ENCODE measurements around the gene UMOD.
"Not testable (repeated sequence)": the region's sequence is repeated elsewhere in the genome, so short reads cannot be mapped to it uniquely, and the experiment has no call there.

The UMOD gene

GRCh38 chr16:20318437-20318836 is 34.1 kb downstream of the UMOD start:
- Histone ChIP-seq H3K9ac (ENCODE audit: low read depth, low read length) (no peak overlapping the region), H3K4me2 (ENCODE audit: low read length) (no peak overlapping the region), H3K9me3 (replicated peaks; ENCODE audit: low read length) (no peaks in the 10 kb centered on the region), H3K4me3 (ENCODE audit: low read length) (no peak overlapping the region), H3K36me3 (ENCODE audit: insufficient read depth, low read length) (no peaks in the 10 kb centered on the region), H3K27me3 (ENCODE audit: control insufficient read depth, insufficient read depth, low read length) (no peaks in the 10 kb centered on the region), H3K4me1 (ENCODE audit: control insufficient read depth, insufficient read depth, low read length) (no peaks in the 10 kb centered on the region)

DNA sequence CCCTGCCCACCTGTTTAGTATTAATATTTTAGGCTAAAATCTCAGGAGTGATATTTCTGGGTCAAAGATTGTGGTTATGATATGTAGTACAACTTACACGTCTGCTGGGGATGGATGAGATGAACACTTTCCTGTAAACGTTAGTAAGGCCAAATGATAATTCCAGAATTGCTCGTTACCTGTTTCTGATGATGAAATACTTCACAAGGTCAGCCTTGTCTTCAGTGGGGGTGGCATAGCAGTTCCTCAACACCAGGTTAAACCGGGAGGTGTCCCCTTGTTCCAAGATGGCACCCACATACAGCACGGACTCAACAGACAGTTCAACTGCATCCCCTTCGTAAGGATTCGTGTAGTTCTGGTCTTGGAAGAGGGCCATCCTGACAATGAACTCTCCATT is 34.5 kb downstream of the UMOD start:
- H3K4me2 ChIP-seq (ENCODE audit: low read length) = no peak overlapping the region

DNA sequence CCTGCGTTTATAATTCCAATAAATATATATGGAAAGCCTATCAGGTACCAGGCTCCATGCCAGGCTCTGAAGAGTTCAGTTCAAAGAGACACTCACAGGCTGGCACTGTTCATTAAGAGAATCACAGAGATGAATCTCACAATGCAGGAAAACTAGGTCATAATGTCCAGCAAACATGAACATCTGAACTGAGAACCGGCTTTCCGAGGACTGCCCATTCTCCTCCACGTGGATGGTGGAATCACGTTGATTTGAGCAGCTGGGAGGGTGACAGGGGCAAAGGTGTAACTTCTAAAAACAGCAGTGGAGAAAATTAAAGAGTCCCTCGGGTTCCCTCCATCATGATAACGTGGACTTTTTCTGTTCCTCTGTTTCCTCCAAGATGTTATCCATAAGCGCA is 35.4 kb downstream of the UMOD start:
- Histone ChIP-seq H3K9me3 (replicated peaks; ENCODE audit: low read length) (no peaks in the 10 kb centered on the region), H3K4me3 (ENCODE audit: low read length) (no peak overlapping the region), H3K4me1 (ENCODE audit: control insufficient read depth, insufficient read depth, low read length) (no peaks in the 10 kb centered on the region), H3K36me3 (ENCODE audit: insufficient read depth, low read length) (no peaks in the 10 kb centered on the region), H3K9ac (ENCODE audit: low read depth, low read length) (no peak overlapping the region), H3K27me3 (ENCODE audit: control insufficient read depth, insufficient read depth, low read length) (no peaks in the 10 kb centered on the region), H3K4me2 (ENCODE audit: low read length) (no peak overlapping the region)

More for the DNA sequence above, 34.5 kb downstream of the UMOD start:
- Histone ChIP-seq H3K4me1 (ENCODE audit: control insufficient read depth, insufficient read depth, low read length) (no peaks in the 10 kb centered on the region), H3K9me3 (replicated peaks; ENCODE audit: low read length) (no peaks in the 10 kb centered on the region), H3K4me3 (ENCODE audit: low read length) (no peak overlapping the region), H3K9ac (ENCODE audit: low read depth, low read length) (no peak overlapping the region), H3K36me3 (ENCODE audit: insufficient read depth, low read length) (no peaks in the 10 kb centered on the region), H3K27me3 (ENCODE audit: control insufficient read depth, insufficient read depth, low read length) (no peaks in the 10 kb centered on the region)

DNA sequence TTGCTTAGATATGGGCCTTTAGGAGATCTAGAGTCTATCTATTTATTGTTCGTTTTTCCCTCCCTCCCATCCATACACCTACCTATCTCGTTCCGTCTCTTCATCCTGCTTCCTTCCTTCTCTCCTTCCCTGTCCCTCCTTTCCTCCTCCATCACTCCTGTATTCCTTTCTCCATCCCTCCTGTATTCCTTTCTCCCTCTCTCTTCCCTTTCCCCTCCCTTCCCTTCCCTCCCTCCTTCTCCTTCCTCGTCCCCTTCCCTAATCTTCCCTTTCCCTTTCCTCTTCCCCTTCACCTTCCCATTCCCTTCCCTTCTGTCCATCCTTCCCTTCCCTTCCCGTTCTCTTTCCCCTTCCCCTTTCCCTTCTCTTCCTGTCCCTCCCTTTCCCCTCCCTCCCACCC is 35.8 kb downstream of the UMOD start:
- Histone ChIP-seq H3K9me3 (replicated peaks; ENCODE audit: low read length) (no peaks in the 10 kb centered on the region), H3K4me2 (ENCODE audit: low read length) (no peak overlapping the region), H3K4me1 (ENCODE audit: control insufficient read depth, insufficient read depth, low read length) (no peaks in the 10 kb centered on the region), H3K27me3 (ENCODE audit: control insufficient read depth, insufficient read depth, low read length) (no peaks in the 10 kb centered on the region), H3K4me3 (ENCODE audit: low read length) (no peak overlapping the region), H3K9ac (ENCODE audit: low read depth, low read length) (no peak overlapping the region), H3K36me3 (ENCODE audit: insufficient read depth, low read length) (no peaks in the 10 kb centered on the region)

DNA sequence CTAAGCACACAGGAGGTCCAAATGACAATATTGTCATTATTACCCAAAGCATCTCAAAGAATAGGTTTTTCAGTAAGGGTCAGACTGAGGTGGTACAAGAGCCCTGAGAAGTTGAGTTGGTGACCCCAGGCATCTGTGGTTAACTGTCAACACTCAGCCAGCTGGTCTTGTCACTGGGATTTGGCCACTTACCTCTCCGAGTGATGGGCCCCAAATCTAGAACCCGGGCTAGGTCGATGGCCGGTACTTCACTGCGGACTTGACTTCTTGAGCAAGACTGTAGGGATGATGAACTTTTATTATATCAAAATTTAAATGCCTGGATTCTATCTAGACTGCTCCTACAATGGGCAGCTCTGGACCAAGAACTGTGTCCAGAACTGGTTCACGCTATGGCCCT is 36.8 kb downstream of the UMOD start:
- Histone ChIP-seq H3K27me3 (ENCODE audit: control insufficient read depth, insufficient read depth, low read length) (no peaks in the 10 kb centered on the region), H3K4me1 (ENCODE audit: control insufficient read depth, insufficient read depth, low read length) (no peaks in the 10 kb centered on the region), H3K36me3 (ENCODE audit: insufficient read depth, low read length) (no peaks in the 10 kb centered on the region), H3K4me3 (ENCODE audit: low read length) (no peak overlapping the region), H3K4me2 (ENCODE audit: low read length) (no peak overlapping the region), H3K9ac (ENCODE audit: low read depth, low read length) (no peak overlapping the region), H3K9me3 (replicated peaks; ENCODE audit: low read length) (no peaks in the 10 kb centered on the region)

DNA sequence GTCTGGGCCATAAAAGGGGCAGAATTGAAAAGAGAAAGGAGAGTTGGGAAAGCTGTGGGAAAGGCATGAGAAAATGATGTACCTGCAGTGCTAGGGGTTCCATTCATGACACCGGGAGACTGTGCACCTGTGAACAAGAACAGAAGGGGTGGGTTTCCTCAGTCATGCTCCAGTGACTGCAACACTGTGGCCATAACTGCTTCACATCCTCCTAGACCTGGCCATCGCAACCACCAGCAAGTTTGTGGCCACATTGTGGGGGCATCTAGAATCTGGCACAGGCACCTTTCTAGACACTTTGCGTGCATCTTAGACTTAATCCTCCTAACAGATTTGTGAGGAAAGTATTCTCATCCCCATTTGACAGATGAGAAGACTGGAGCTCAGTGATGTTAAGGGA is 37.9 kb downstream of the UMOD start:
- Histone ChIP-seq H3K27me3 (ENCODE audit: control insufficient read depth, insufficient read depth, low read length) (no peaks in the 10 kb centered on the region), H3K36me3 (ENCODE audit: insufficient read depth, low read length) (no peaks in the 10 kb centered on the region), H3K9ac (ENCODE audit: low read depth, low read length) (no peak overlapping the region), H3K9me3 (replicated peaks; ENCODE audit: low read length) (peaks cover 3% of the 10 kb centered on the region), H3K4me2 (ENCODE audit: low read length) (no peak overlapping the region), H3K4me3 (ENCODE audit: low read length) (no peak overlapping the region), H3K4me1 (ENCODE audit: control insufficient read depth, insufficient read depth, low read length) (no peaks in the 10 kb centered on the region)

- no peak overlapping the region for H3K4me3 ChIP-seq (ENCODE audit: low read length)
- no peaks in the 10 kb centered on the region for H3K36me3 ChIP-seq (ENCODE audit: insufficient read depth, low read length)
- peaks cover 3% of the 10 kb centered on the region for H3K9me3 ChIP-seq (replicated peaks; ENCODE audit: low read length)
- H3K9ac ChIP-seq (ENCODE audit: low read depth, low read length) = no peak overlapping the region
- no peak overlapping the region for H3K4me2 ChIP-seq (ENCODE audit: low read length)
- no peaks in the 10 kb centered on the region for H3K4me1 ChIP-seq (ENCODE audit: control insufficient read depth, insufficient read depth, low read length)
- H3K27me3 ChIP-seq (ENCODE audit: control insufficient read depth, insufficient read depth, low read length) = no peaks in the 10 kb centered on the region
These were observed 38.8 kb downstream of the UMOD start for GRCh38 chr16:20313741-20314140.

DNA sequence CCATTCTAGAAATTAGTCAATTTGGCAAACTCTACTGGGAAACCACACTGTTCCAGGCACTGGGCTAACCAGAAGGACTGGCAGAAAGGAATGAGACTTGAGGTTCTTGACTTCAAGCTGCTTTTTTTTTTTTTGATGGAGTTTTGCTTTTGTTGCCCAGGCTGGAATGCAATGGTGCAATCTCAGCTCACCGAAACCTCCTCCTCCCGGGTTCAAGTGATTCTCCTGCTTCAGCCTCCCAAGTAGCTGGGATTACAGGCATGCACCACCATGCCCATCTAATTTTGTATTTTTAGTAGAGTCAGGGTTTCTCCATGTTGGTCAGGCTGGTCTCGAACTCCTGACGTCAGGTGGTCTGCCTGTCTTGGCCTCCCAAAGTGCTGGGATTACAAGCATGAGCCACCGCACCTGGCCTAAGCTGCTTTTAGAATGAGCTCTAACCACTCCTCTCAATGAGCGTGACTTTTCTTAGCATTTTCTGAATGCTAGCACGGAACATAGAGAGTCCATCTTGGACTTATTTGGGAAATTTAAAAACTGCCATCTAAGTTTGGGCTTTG is 39.9 kb downstream of the UMOD start:
- H3K4me2 ChIP-seq (ENCODE audit: low read length); H3K4me3 ChIP-seq (ENCODE audit: low read length); H3K9ac ChIP-seq (ENCODE audit: low read depth, low read length); H3K9me3 ChIP-seq (replicated peaks; ENCODE audit: low read length); H3K4me1 ChIP-seq (ENCODE audit: control insufficient read depth, insufficient read depth, low read length); H3K36me3 ChIP-seq (ENCODE audit: insufficient read depth, low read length); H3K27me3 ChIP-seq (ENCODE audit: control insufficient read depth, insufficient read depth, low read length): not testable (repeated sequence)

DNA sequence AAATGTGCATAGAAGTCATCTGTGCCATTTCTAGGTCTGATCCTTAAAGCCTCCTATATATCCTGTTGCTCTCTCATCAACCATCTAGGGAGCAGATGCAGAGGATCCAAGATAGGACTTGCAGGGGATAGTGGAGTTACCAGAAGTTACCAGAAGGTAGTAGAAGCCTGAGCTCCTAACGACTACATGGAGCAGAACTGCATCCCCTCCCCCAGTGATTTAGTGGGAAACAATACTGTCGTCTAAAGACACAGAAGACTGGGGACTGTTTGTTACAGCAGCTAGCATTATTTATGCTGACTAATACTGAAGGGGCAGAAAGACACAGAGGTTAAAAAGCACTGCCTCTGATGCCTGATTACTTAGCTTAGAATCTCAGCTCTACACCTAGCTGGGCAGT is 41.0 kb downstream of the UMOD start:
- no peaks in the 10 kb centered on the region for H3K27me3 ChIP-seq (ENCODE audit: control insufficient read depth, insufficient read depth, low read length)
- H3K4me2 ChIP-seq (ENCODE audit: low read length) = no peak overlapping the region
- no peaks in the 10 kb centered on the region for H3K4me1 ChIP-seq (ENCODE audit: control insufficient read depth, insufficient read depth, low read length)
- H3K4me3 ChIP-seq (ENCODE audit: low read length) = no peak overlapping the region
- peaks cover 3% of the 10 kb centered on the region for H3K9me3 ChIP-seq (replicated peaks; ENCODE audit: low read length)
- no peak overlapping the region for H3K9ac ChIP-seq (ENCODE audit: low read depth, low read length)
- H3K36me3 ChIP-seq (ENCODE audit: insufficient read depth, low read length) = no peaks in the 10 kb centered on the region

GRCh38 chr16:20310421-20311395 is 41.8 kb downstream of the UMOD start:
- no peak overlapping the region for H3K9ac ChIP-seq (ENCODE audit: low read depth, low read length)
- no peaks in the 10 kb centered on the region for H3K4me1 ChIP-seq (ENCODE audit: control insufficient read depth, insufficient read depth, low read length)
- no peaks in the 10 kb centered on the region for H3K27me3 ChIP-seq (ENCODE audit: control insufficient read depth, insufficient read depth, low read length)
- no peaks in the 10 kb centered on the region for H3K36me3 ChIP-seq (ENCODE audit: insufficient read depth, low read length)
- peaks cover 3% of the 10 kb centered on the region for H3K9me3 ChIP-seq (replicated peaks; ENCODE audit: low read length)
- H3K4me3 ChIP-seq (ENCODE audit: low read length) = no peak overlapping the region
- no peak overlapping the region for H3K4me2 ChIP-seq (ENCODE audit: low read length)

DNA sequence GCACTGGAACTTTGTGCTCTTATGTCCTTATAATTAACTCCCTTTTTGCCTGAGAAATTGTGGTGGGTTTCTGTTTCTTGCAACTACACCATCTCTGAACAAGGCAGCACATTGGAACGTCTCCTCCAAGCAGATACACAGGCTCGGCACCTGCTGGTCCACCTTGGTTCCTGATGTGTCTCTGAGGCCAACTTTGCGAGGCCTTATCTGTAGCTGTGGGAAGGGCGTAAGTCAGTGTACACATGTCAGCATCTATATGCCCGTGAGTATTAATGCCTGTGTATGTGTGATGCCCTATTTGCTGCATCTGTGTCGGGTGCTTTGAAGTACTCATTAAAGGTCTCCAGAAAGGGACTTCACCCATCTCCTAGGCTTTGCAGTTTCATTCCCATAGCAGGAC is 42.7 kb downstream of the UMOD start:
- Histone ChIP-seq H3K9ac (ENCODE audit: low read depth, low read length) (no peak overlapping the region), H3K4me1 (ENCODE audit: control insufficient read depth, insufficient read depth, low read length) (no peaks in the 10 kb centered on the region), H3K36me3 (ENCODE audit: insufficient read depth, low read length) (no peaks in the 10 kb centered on the region), H3K27me3 (ENCODE audit: control insufficient read depth, insufficient read depth, low read length) (no peaks in the 10 kb centered on the region), H3K4me3 (ENCODE audit: low read length) (no peak overlapping the region), H3K4me2 (ENCODE audit: low read length) (no peak overlapping the region), H3K9me3 (replicated peaks; ENCODE audit: low read length) (peaks cover 3% of the 10 kb centered on the region)
